B cell (primary cell): ENCODE data around the gene ADAMTSL1. TPM values are rescaled to one million over a fixed set of nuclear protein-coding genes. Genes with fewer than 3 reads are reported as not detected.

ENCODE experiments used
- ATAC-seq: fragments of 200-7000 bp; cut with Tn5 transposase; one replicate; pipeline ENCODE4 v1.10.0; 2021; ENCODE audit warnings: low read depth, mild to moderate bottlenecking, moderate number of reproducible peaks, moderate library complexity
- CTCF ChIA-PET: fragments of 350-600 bp; sonication (Branson Sonifier 250); formaldehyde crosslinking; loops from one replicate; lab custom pipeline; 2021; ENCODE audit warnings: antibody characterized with exemption, inconsistent platforms; lab: Charles Lee
- POLR2A ChIA-PET: fragments of 350-600 bp; sonication (Branson Sonifier 250); formaldehyde crosslinking; loops from one replicate; lab custom pipeline; 2021; ENCODE audit warnings: antibody characterized with exemption; lab: Charles Lee
- DNase-seq: peaks from one replicate; pipeline ENCODE4 v3.0.0; 2013
- H2AFZ ChIP-seq: 2 replicates; pipeline ENCODE4 v1.6.1; 2012; ENCODE audit warnings: mild to moderate bottlenecking, low read depth, low read length; ENCODE audit not compliant: insufficient read depth, poor library complexity, severe bottlenecking
- H3K27ac ChIP-seq, 2 donors: 1 replicate in 1 of 2; 2 replicates in 1 of 2; pipeline ENCODE4 v1.5.1; 2012 to 2013; ENCODE audit warnings: low read length in 2 of 2, mild to moderate bottlenecking in 2 of 2, moderate library complexity in 1 of 2
- H3K27me3 ChIP-seq, 4 experiments: fragments of 200-600 bp in 1 of 4; sonication (generic) in 1 of 4; replicated peaks in 1 of 4; 1 replicate in 2 of 4; 2 replicates in 2 of 4; pipeline versions ENCODE4 v1.6.1 to v1.7.0; 2013 to 2016; ENCODE audit warnings: low read length in 3 of 4, mild to moderate bottlenecking in 2 of 4, mixed read lengths in 1 of 4, moderate library complexity in 1 of 4; ENCODE audit not compliant: insufficient read depth in 4 of 4, control insufficient read depth in 3 of 4; ENCODE audit errors: control extremely low read depth in 1 of 4
- H3K36me3 ChIP-seq, 2 experiments: replicated peaks in 1 of 2; 1 replicate in 1 of 2; 2 replicates in 1 of 2; pipeline versions ENCODE4 v1.6.1 to v1.7.1; 2013; ENCODE audit warnings: low read length in 1 of 2; ENCODE audit not compliant: insufficient read depth in 2 of 2, control insufficient read depth in 1 of 2; ENCODE audit errors: control extremely low read depth in 1 of 2, extremely low read depth in 1 of 2
- H3K4me1 ChIP-seq, 2 donors: fragments of 200-600 bp in 1 of 2; sonication (generic) in 1 of 2; 1 replicate in 1 of 2; 2 replicates in 1 of 2; pipeline versions ENCODE4 v1.5.1 to v1.6.1; 2013 to 2017; ENCODE audit warnings: low read length in 2 of 2; ENCODE audit not compliant: control insufficient read depth in 2 of 2, insufficient read depth in 2 of 2
- H3K4me2 ChIP-seq: replicated peaks from 2 replicates; pipeline ENCODE3; 2012; ENCODE audit warnings: mild to moderate bottlenecking, low read depth, low read length; ENCODE audit not compliant: poor library complexity, severe bottlenecking
- H3K4me3 ChIP-seq, 5 experiments: fragments of 200-600 bp in 1 of 5; sonication (generic) in 1 of 5; 1 replicate in 3 of 5; 2 replicates in 2 of 5; pipeline versions ENCODE4 v1.5.1 to v1.7.0; 2011 to 2016; ENCODE audit warnings: low read length in 4 of 5, mild to moderate bottlenecking in 4 of 5, low read depth in 2 of 5, control low read depth in 1 of 5, moderate library complexity in 1 of 5; ENCODE audit not compliant: insufficient read depth in 1 of 5; ENCODE audit errors: control extremely low read depth in 1 of 5, extremely low read depth in 1 of 5
- H3K79me2 ChIP-seq: fragments of 200-600 bp; sonication (generic); one replicate; pipeline ENCODE4 v1.6.0; 2016; ENCODE audit warnings: low read length; ENCODE audit not compliant: control insufficient read depth, insufficient read depth
- H3K9ac ChIP-seq: fragments of 200-600 bp; sonication (generic); 2 replicates; pipeline ENCODE4 v1.6.1; 2017; ENCODE audit warnings: mild to moderate bottlenecking, low read length, moderate library complexity
- H3K9me3 ChIP-seq, 3 donors: one replicate each; pipeline versions ENCODE4 v1.6.1 to v1.7.1; 2013; ENCODE audit warnings: low read length in 2 of 3; ENCODE audit not compliant: control insufficient read depth in 2 of 3, insufficient read depth in 1 of 3; ENCODE audit errors: control extremely low read depth in 1 of 3
- H4K20me1 ChIP-seq: 2 replicates; pipeline ENCODE4 v1.6.0; 2012; ENCODE audit warnings: mild to moderate bottlenecking, low read length; ENCODE audit not compliant: insufficient read depth, control insufficient read depth, poor library complexity, severe bottlenecking
- H3K27ac Mint-ChIP-seq: one replicate; pipeline ENCODE4 v1.8.0; 2021; ENCODE audit warnings: mixed read lengths
- H3K27me3 Mint-ChIP-seq: one replicate; pipeline ENCODE4 v1.8.0; 2021; ENCODE audit warnings: mixed read lengths
- H3K4me1 Mint-ChIP-seq: one replicate; pipeline ENCODE4 v1.8.0; 2021; ENCODE audit warnings: mixed read lengths
- H3K4me3 Mint-ChIP-seq: one replicate; pipeline ENCODE4 v1.8.0; 2021; ENCODE audit warnings: mixed read lengths
- H3K9me3 Mint-ChIP-seq: one replicate; pipeline ENCODE4 v1.8.0; 2022; ENCODE audit warnings: mixed read lengths; ENCODE audit not compliant: insufficient read depth
- EZH2 ChIP-seq: IDR thresholded peaks from 2 replicates; pipeline ENCODE4 v1.6.1; 2012; ENCODE audit warnings: borderline replicate concordance, low read depth, mild to moderate bottlenecking, moderate library complexity, low read length; ENCODE audit not compliant: insufficient read depth, poor library complexity, severe bottlenecking
- WGBS: methylation state at CpG from one replicate; pipeline ENCODE4 v1.1.5; 2013; ENCODE audit warnings: missing lambda C conversion rate; ENCODE audit not compliant: insufficient coverage; 5-methylcytosine and 5-hydroxymethylcytosine counted together
- intact Hi-C: fragments of 100-400 bp; cut with micrococcal nuclease; formaldehyde crosslinking; loops from one replicate; pipeline ENCODE4 v1.10.0; 2022
- polyA plus RNA-seq: library from polyadenylated mRNA; depleted of rRNA; stranded (reverse); fragments of >200 nt; gene quantifications from 2 replicates; pipeline ENCODE4 v1.2.3, GENCODE V29; 2012
- total RNA-seq, 2 donors: library from RNA; stranded (reverse); fragments of 120-200 nt in 1 of 2; gene quantifications; 1 replicate in 1 of 2; 2 replicates in 1 of 2; pipeline versions ENCODE4 v1.2.3 to v1.2.4, GENCODE V29; 2013 to 2022
- TF ChIP-seq, protein P1 (sequence below): fragments of 200-600 bp; IDR thresholded peaks from one replicate; pipeline ENCODE4 v1.8.0; 2022; ENCODE audit warnings: antibody characterized with exemption, mild to moderate bottlenecking

The ADAMTSL1 gene
- total and polyA plus RNA-seq, 2 donors (not counting 1 experiment from before 2014, with no cell fraction given): not detected

DNA sequence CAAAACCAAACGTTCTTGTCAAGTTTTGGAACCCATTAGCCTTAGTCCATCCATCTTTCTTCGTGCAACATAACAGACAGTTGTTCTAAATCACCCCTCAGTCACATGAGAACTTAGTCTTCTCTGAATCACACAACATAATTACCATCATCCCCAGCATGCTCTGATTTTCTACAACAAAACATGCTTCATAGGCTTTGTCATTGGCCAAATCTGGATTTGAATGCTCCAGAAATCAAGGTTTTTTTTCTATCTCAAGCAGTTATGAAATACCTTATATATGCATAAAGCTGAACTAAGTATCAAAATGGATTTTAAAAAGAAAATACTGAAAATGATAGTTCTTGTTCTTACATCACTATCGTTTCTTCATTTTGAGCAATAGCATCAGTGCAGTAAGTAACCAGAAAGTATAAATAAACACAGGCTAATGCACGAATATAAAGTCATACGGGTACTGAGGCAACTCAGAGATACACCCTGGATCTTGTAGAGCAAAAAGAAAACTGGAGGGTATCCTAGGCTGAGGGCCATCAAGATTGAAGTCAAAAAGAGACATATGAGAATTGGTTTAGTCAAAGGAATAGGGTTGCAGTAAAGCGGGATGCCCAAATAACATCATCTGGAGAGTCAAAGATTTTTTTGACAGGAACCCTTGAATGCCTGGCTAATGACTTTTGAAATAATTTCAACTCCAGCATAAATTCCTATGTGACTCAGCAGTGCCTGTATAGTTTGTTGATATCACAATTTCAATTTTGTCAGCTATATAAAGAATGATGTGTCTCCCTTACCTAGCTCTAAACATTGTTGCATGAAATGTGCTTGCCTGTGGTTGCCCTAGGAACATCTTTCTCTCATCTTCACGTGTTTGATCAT, 164.7 kb downstream of the ADAMTSL1 start:
- no peaks in the 10 kb centered on the region for H3K4me1 ChIP-seq
- H3K9ac ChIP-seq: no peak overlapping the region
- CTCF ChIA-PET: no interaction called here
- no peak for ATAC-seq
- H3K27ac ChIP-seq: no peak overlapping the region
- 74% methylated on average over 4 of the region's 7 CpGs for whole genome bisulfite sequencing
- H3K79me2 ChIP-seq: no peaks in the 10 kb centered on the region
- no peaks in the 10 kb centered on the region for H3K27me3 Mint-ChIP-seq
- H3K9me3 Mint-ChIP-seq: peaks cover 2% of the 10 kb centered on the region
- no peaks in the 10 kb centered on the region for H3K36me3 ChIP-seq
- no peak overlapping the region for H3K4me3 Mint-ChIP-seq
- intact Hi-C loops: no loop called here
- TF ChIP-seq, protein P1, sequence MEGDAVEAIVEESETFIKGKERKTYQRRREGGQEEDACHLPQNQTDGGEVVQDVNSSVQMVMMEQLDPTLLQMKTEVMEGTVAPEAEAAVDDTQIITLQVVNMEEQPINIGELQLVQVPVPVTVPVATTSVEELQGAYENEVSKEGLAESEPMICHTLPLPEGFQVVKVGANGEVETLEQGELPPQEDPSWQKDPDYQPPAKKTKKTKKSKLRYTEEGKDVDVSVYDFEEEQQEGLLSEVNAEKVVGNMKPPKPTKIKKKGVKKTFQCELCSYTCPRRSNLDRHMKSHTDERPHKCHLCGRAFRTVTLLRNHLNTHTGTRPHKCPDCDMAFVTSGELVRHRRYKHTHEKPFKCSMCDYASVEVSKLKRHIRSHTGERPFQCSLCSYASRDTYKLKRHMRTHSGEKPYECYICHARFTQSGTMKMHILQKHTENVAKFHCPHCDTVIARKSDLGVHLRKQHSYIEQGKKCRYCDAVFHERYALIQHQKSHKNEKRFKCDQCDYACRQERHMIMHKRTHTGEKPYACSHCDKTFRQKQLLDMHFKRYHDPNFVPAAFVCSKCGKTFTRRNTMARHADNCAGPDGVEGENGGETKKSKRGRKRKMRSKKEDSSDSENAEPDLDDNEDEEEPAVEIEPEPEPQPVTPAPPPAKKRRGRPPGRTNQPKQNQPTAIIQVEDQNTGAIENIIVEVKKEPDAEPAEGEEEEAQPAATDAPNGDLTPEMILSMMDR: no peak
- no peak for TF ChIP-seq EZH2
- no peaks in the 10 kb centered on the region for H4K20me1 ChIP-seq
- H3K4me2 ChIP-seq: no peak overlapping the region
- no peaks in the 10 kb centered on the region for H3K4me1 Mint-ChIP-seq
- no peaks in the 10 kb centered on the region for H3K9me3 ChIP-seq
- no peaks in the 10 kb centered on the region for H3K27me3 ChIP-seq
- POLR2A ChIA-PET: no interaction called here
- no peak overlapping the region for H3K4me3 ChIP-seq
- H3K27ac Mint-ChIP-seq: no peak overlapping the region
- no peak overlapping the region for H2AFZ ChIP-seq
- DNase-seq: no peak

DNA sequence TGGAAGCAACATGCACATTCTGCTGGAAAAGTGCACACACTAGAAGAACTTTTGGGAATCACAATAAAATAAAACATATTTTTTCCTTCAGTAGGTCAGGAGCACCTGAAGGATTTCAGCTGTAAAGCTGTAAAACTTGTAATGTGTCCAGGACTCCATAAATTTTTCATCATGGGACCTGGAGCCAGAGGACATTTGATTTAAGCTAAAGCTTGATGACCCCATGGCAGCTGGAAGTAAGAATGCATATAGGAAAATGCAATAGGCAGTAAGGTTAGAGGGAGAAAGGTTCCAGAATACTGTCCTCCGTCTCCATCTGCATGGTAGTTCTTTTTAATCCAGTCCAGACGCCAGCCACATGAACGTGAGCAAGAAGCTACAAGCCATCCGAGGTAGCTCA, 166.0 kb downstream of the ADAMTSL1 start:
- H3K27me3 ChIP-seq: no peaks in the 10 kb centered on the region
- H3K27ac Mint-ChIP-seq: no peak overlapping the region
- no peak overlapping the region for H3K9ac ChIP-seq
- no peak overlapping the region for H2AFZ ChIP-seq
- H3K4me2 ChIP-seq: no peak overlapping the region
- no peak for TF ChIP-seq EZH2
- TF ChIP-seq, protein P1: no peak
- no peaks in the 10 kb centered on the region for H4K20me1 ChIP-seq
- H3K9me3 Mint-ChIP-seq: peaks cover 2% of the 10 kb centered on the region
- no peak overlapping the region for H3K27ac ChIP-seq
- H3K4me3 Mint-ChIP-seq: no peak overlapping the region
- ChIA-PET POLR2A (no interaction called here), CTCF (no interaction called here)
- 94% methylated on average over 4 of the region's 4 CpGs for WGBS
- no peaks in the 10 kb centered on the region for H3K4me1 ChIP-seq
- DNase-seq (no peak), ATAC-seq (no peak)
- no peaks in the 10 kb centered on the region for H3K9me3 ChIP-seq
- H3K4me1 Mint-ChIP-seq: no peaks in the 10 kb centered on the region
- H3K36me3 ChIP-seq: no peaks in the 10 kb centered on the region
- H3K27me3 Mint-ChIP-seq: no peaks in the 10 kb centered on the region
- intact Hi-C loops: no loop called here
- H3K4me3 ChIP-seq: no peak overlapping the region
- H3K79me2 ChIP-seq: no peaks in the 10 kb centered on the region
